WTC11 (cell line): ENCODE data around the gene C9orf72. TPM values are rescaled to one million over a fixed set of nuclear protein-coding genes. Genes with fewer than 3 reads are reported as not detected.

ENCODE experiments used
- ATAC-seq: fragments of 200-7000 bp; cut with Tn5 transposase; 2 replicates; pipeline ENCODE4 v1.10.0; 2021; ENCODE audit warnings: mild to moderate bottlenecking, moderate library complexity
- CTCF ChIA-PET: fragments of 300-600 bp; sonication (Branson Sonifier 250); formaldehyde crosslinking; loops from one replicate; lab custom pipeline; 2021; ENCODE audit warnings: antibody characterized with exemption; lab: Charles Lee
- POLR2A ChIA-PET: fragments of 350-600 bp; sonication (Branson Sonifier 250); formaldehyde crosslinking; loops from one replicate; lab custom pipeline; 2021; ENCODE audit warnings: antibody characterized with exemption; lab: Charles Lee
- DNase-seq: peaks from one replicate; pipeline ENCODE4 v3.0.0; 2021; ENCODE audit warnings: low spot score
- H3K27ac Mint-ChIP-seq: 2 replicates; pipeline ENCODE4 v1.8.0; 2021; ENCODE audit warnings: mixed read lengths
- H3K27me3 Mint-ChIP-seq: 2 replicates; pipeline ENCODE4 v1.8.0; 2021; ENCODE audit warnings: low read depth, mild to moderate bottlenecking, moderate library complexity, mixed read lengths
- H3K36me3 Mint-ChIP-seq: 2 replicates; pipeline ENCODE4 v1.8.0; 2021; ENCODE audit warnings: mixed read lengths
- H3K4me1 Mint-ChIP-seq: 2 replicates; pipeline ENCODE4 v1.8.0; 2022; ENCODE audit warnings: mixed read lengths
- H3K4me3 Mint-ChIP-seq: 2 replicates; pipeline ENCODE4 v1.8.0; 2021; ENCODE audit warnings: mild to moderate bottlenecking, moderate library complexity, mixed read lengths
- H3K9me3 Mint-ChIP-seq: 2 replicates; pipeline ENCODE4 v1.8.0; 2021; ENCODE audit warnings: mixed read lengths
- ATF3 ChIP-seq: sonication (generic); formaldehyde crosslinking; conservative IDR thresholded peaks from 2 replicates; pipeline ENCODE4 v1.8.1; 2022; ENCODE audit warnings: mild to moderate bottlenecking, missing genetic modification reagents
- E2F5 ChIP-seq: sonication (generic); formaldehyde crosslinking; IDR thresholded peaks from 2 replicates; pipeline ENCODE4 v1.8.1; 2022; ENCODE audit warnings: mild to moderate bottlenecking, moderate library complexity, missing genetic modification reagents
- EMX1 ChIP-seq: fragments of 250-450 bp; sonication (Bioruptor Pico); IDR thresholded peaks from 2 replicates; pipeline ENCODE4 v1.8.0; 2021; ENCODE audit warnings: mild to moderate bottlenecking
- ESRRA ChIP-seq: sonication (generic); formaldehyde crosslinking; IDR thresholded peaks from 2 replicates; pipeline ENCODE4 v1.8.1; 2022; ENCODE audit warnings: mild to moderate bottlenecking, missing genetic modification reagents, borderline replicate concordance
- ETV6 ChIP-seq: sonication (generic); formaldehyde crosslinking; IDR thresholded peaks from 2 replicates; pipeline ENCODE4 v1.8.1; 2022; ENCODE audit warnings: mild to moderate bottlenecking, missing genetic modification reagents
- GTF2I ChIP-seq: fragments of 250-450 bp; sonication (Bioruptor Pico); conservative IDR thresholded peaks from 2 replicates; pipeline ENCODE4 v1.4.0; 2021; ENCODE audit warnings: mild to moderate bottlenecking
- HMGA2 ChIP-seq: fragments of 250-450 bp; sonication (Bioruptor Pico); IDR thresholded peaks from 2 replicates; pipeline ENCODE4 v1.4.0; 2021; ENCODE audit warnings: mild to moderate bottlenecking, moderate library complexity
- HMGXB4 ChIP-seq: sonication (generic); formaldehyde crosslinking; IDR thresholded peaks from 2 replicates; pipeline ENCODE4 v1.8.1; 2023; ENCODE audit warnings: mild to moderate bottlenecking, moderate library complexity, missing genetic modification reagents
- JUN ChIP-seq: sonication (generic); formaldehyde crosslinking; IDR thresholded peaks from 2 replicates; pipeline ENCODE4 v1.8.0; 2023; ENCODE audit warnings: mild to moderate bottlenecking, missing genetic modification reagents
- MAX ChIP-seq: sonication (generic); formaldehyde crosslinking; IDR thresholded peaks from 2 replicates; pipeline ENCODE4 v1.8.0; 2022; ENCODE audit warnings: mild to moderate bottlenecking, missing genetic modification reagents
- MLX ChIP-seq: sonication (generic); formaldehyde crosslinking; IDR thresholded peaks from 2 replicates; pipeline ENCODE4 v1.8.1; 2023; ENCODE audit warnings: mild to moderate bottlenecking, missing genetic modification reagents, moderate library complexity
- MYBL2 ChIP-seq: sonication (generic); formaldehyde crosslinking; IDR thresholded peaks from 2 replicates; pipeline ENCODE4 v1.8.1; 2023; ENCODE audit warnings: mild to moderate bottlenecking, moderate library complexity, missing genetic modification reagents
- NFATC4 ChIP-seq: fragments of 250-450 bp; sonication (Bioruptor Pico); IDR thresholded peaks from 2 replicates; pipeline ENCODE4 v1.9.0; 2021; ENCODE audit warnings: mild to moderate bottlenecking
- NFE2L1 ChIP-seq: sonication (generic); formaldehyde crosslinking; IDR thresholded peaks from 2 replicates; pipeline ENCODE4 v1.8.1; 2023; ENCODE audit warnings: missing genetic modification reagents
- NR3C1 ChIP-seq: sonication (generic); formaldehyde crosslinking; conservative IDR thresholded peaks from 2 replicates; pipeline ENCODE4 v1.8.1; 2023; ENCODE audit warnings: low read depth, mild to moderate bottlenecking, missing genetic modification reagents
- RELA ChIP-seq: sonication (generic); formaldehyde crosslinking; IDR thresholded peaks from 2 replicates; pipeline ENCODE4 v1.8.1; 2022; ENCODE audit warnings: missing genetic modification reagents, mild to moderate bottlenecking, borderline replicate concordance
- TEAD4 ChIP-seq: sonication (generic); formaldehyde crosslinking; IDR thresholded peaks from 2 replicates; pipeline ENCODE4 v1.8.0; 2022; ENCODE audit warnings: mild to moderate bottlenecking, missing genetic modification reagents
- TP53 ChIP-seq: sonication (generic); formaldehyde crosslinking; IDR thresholded peaks from 2 replicates; pipeline ENCODE4 v1.8.1; 2023; ENCODE audit warnings: mild to moderate bottlenecking, missing genetic modification reagents
- ZNF138 ChIP-seq: sonication (generic); formaldehyde crosslinking; conservative IDR thresholded peaks from 2 replicates; pipeline ENCODE4 v1.8.1; 2022; ENCODE audit warnings: mild to moderate bottlenecking, moderate library complexity, missing genetic modification reagents
- ZNF425 ChIP-seq: fragments of 250-450 bp; sonication (Bioruptor Pico); conservative IDR thresholded peaks from 2 replicates; pipeline ENCODE4 v1.9.0; 2021; ENCODE audit warnings: mild to moderate bottlenecking
- ZNF512 ChIP-seq: sonication (generic); formaldehyde crosslinking; IDR thresholded peaks from 2 replicates; pipeline ENCODE4 v1.8.1; 2022; ENCODE audit warnings: missing genetic modification reagents, borderline replicate concordance
- ZSCAN18 ChIP-seq: fragments of 250-450 bp; sonication (Bioruptor Pico); IDR thresholded peaks from 2 replicates; pipeline ENCODE4 v2.1.2; 2022; ENCODE audit warnings: mild to moderate bottlenecking, moderate library complexity
- total RNA-seq: library from RNA; stranded (reverse); gene quantifications from 3 replicates; pipeline ENCODE4 v1.2.3, GENCODE V29; 2021

Gene C9orf72
- total RNA-seq, 1 experiment from 2014 or later, result 21.5 TPM

GRCh38 chr9:27530915-27531755, 42.1 kb downstream of the C9orf72 start:
- POLR2A ChIA-PET, result interaction anchor here (0.5 kb wide), 1 partner anchor 20 kb away, joined by 3 read pairs; no protein-coding TSS in a partner anchor

GRCh38 chr9:27529316-27530278, 43.7 kb downstream of the C9orf72 start, which contains the start of gene MOB3B:
TSS of gene MOB3B (minus strand) at chr9:27529814. CDS start at chr9:27455550, 74,264 bp downstream.
- POLR2A ChIA-PET, result no interaction called here
- ATAC-seq (peak; percentile 61), DNase-seq (peak; percentile 92)
- CTCF ChIA-PET, result interaction anchor here (0.8 to 2.6 kb wide), 10 partner anchors 9 to 197 kb away, joined by 3 to 35 read pairs (median 5); no protein-coding TSS in a partner anchor
- H3K27ac Mint-ChIP-seq, result peak within 1 kb of the TSS; percentile 73
- peak within 1 kb of the TSS; percentile 94 for H3K4me3 Mint-ChIP-seq
- peaks cover 3% of the 10 kb centered on the region; the same call in 1 of the 2 replicates for H3K27me3 Mint-ChIP-seq
- peaks cover 50% of the 10 kb centered on the region for H3K4me1 Mint-ChIP-seq
- no peaks in the 10 kb centered on the region for H3K36me3 Mint-ChIP-seq
- H3K9me3 Mint-ChIP-seq, result no peaks in the 10 kb centered on the region
- no peak for TF ChIP-seq NFATC4
- TF ChIP-seq ETV6 (CRISPR knock-in tag), result peak; percentile 77
- TF ChIP-seq MYBL2, result peak; percentile 72; the same call in 1 of the 2 replicates
- TF ChIP-seq JUN, result no peak
- TF ChIP-seq ESRRA (CRISPR knock-in tag), result 0 out of 2 replicates have a peak, but pooled peaks have one; percentile 24
- no peak for TF ChIP-seq ZNF425 (CRISPR knock-in tag)
- TF ChIP-seq ZSCAN18 (CRISPR knock-in tag), result no peak
- TF ChIP-seq TEAD4 (CRISPR knock-in tag), result no peak
- no peak for TF ChIP-seq GTF2I (CRISPR knock-in tag)
- peak; percentile 99 for TF ChIP-seq HMGXB4
- peak; percentile 16; the same call in 1 of the 2 replicates for TF ChIP-seq MAX (CRISPR knock-in tag)
- no peak for TF ChIP-seq HMGA2 (CRISPR knock-in tag)
- TF ChIP-seq NFE2L1 (CRISPR knock-in tag), result no peak; the same call in 1 of the 2 replicates
- peak; percentile 56; the same call in 1 of the 2 replicates for TF ChIP-seq E2F5 (CRISPR knock-in tag)
- TF ChIP-seq ATF3 (CRISPR knock-in tag), result no peak
- no peak for TF ChIP-seq MLX
- no peak for TF ChIP-seq TP53 (CRISPR knock-in tag)
- no peak for TF ChIP-seq EMX1 (CRISPR knock-in tag)
- TF ChIP-seq ZNF512 (CRISPR knock-in tag), result 0 out of 2 replicates have a peak, but pooled peaks have one; percentile 49
- TF ChIP-seq NR3C1 (CRISPR knock-in tag), result no peak
- TF ChIP-seq ZNF138 (CRISPR knock-in tag), result peak; percentile 68; the same call in 1 of the 2 replicates

More at GRCh38 chr9:27530915-27531755, 42.1 kb downstream of the C9orf72 start:
- no peaks in the 10 kb centered on the region for H3K36me3 Mint-ChIP-seq
- H3K4me3 Mint-ChIP-seq, result no peak overlapping the region
- H3K27ac Mint-ChIP-seq, result no peak overlapping the region
- peaks cover 3% of the 10 kb centered on the region; the same call in 1 of the 2 replicates for H3K27me3 Mint-ChIP-seq
- H3K4me1 Mint-ChIP-seq, result peaks cover 48% of the 10 kb centered on the region
- no peaks in the 10 kb centered on the region for H3K9me3 Mint-ChIP-seq
- ATAC-seq (no peak), DNase-seq (no peak)
- CTCF ChIA-PET, result interaction anchor here (2.6 kb wide), 1 partner anchor 198 kb away, joined by 35 read pairs; no protein-coding TSS in a partner anchor
- no peak for TF ChIP-seq RELA (CRISPR knock-in tag)
